ES-I3 (cell line): ENCODE results near the gene SETBP1.

Experiments
- H3K36me3 ChIP-seq: 2 replicates; pipeline ENCODE4 v1.6.1; 2013; ENCODE audit warnings: mild to moderate bottlenecking, low read length, control low read depth, moderate library complexity; ENCODE audit not compliant: insufficient read depth
- H3K4me1 ChIP-seq: 2 replicates; pipeline ENCODE4 v1.6.1; 2013; ENCODE audit warnings: mild to moderate bottlenecking, control low read depth, low read length; ENCODE audit not compliant: insufficient read depth
- H3K9ac ChIP-seq: 2 replicates; pipeline ENCODE4 v1.6.1; 2013; ENCODE audit warnings: low read depth, mild to moderate bottlenecking, low read length, moderate library complexity
- H3K9me3 ChIP-seq: 2 replicates; pipeline ENCODE4 v1.6.1; 2013; ENCODE audit warnings: mild to moderate bottlenecking, low read length, moderate library complexity; ENCODE audit not compliant: control insufficient read depth, insufficient read depth

The SETBP1 gene

DNA sequence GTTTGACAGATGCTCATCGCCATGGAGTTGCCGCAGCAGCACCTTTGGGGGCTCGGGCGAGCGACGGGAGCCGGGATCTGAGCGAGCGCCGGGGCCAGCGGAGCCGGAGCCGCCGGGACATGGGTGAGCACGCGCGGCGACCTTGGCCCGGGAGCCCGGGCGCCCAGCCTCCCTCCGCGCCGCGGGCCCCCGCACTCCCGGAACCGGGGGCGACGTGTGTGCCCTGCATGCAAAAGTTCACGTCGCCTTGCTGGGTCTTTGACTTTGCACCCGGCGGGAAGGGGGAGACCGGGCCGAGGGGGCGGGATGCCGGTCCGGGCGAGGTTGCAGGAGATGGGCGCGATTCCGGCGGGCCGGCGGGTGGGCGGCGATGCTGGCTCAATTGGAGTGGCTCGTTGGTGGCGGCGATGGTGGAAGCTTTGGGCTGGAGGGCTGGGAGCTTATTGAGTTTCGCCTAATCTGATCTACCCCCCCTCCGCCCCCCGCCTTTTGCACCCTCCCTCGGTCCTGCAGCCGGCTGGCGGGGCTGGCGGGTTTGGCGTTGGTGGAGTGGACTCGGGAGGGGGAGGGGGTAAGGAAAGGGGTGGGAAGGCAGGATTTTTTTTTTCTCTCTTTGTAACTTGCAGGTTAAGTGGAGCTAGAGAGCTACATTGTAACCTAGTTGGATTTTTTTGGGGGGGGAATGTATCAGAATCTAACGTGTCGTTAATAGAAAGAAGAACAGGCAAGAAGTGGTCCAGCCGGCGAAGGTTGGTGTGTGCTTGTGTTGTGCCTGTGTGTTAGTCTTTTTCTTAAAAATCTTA is at the start of gene SETBP1:
Gene SETBP1 (plus strand): TSS at position 616 of the 803 bp plus-strand sequence. CDS start 20,459 bp downstream, outside the sequence.
- Histone ChIP-seq H3K36me3 (no peaks in the 10 kb centered on the region), H3K9ac (peak within 1 kb of the TSS; percentile 64), H3K9me3 (no peaks in the 10 kb centered on the region), H3K4me1 (peaks cover 15% of the 10 kb centered on the region)

DNA sequence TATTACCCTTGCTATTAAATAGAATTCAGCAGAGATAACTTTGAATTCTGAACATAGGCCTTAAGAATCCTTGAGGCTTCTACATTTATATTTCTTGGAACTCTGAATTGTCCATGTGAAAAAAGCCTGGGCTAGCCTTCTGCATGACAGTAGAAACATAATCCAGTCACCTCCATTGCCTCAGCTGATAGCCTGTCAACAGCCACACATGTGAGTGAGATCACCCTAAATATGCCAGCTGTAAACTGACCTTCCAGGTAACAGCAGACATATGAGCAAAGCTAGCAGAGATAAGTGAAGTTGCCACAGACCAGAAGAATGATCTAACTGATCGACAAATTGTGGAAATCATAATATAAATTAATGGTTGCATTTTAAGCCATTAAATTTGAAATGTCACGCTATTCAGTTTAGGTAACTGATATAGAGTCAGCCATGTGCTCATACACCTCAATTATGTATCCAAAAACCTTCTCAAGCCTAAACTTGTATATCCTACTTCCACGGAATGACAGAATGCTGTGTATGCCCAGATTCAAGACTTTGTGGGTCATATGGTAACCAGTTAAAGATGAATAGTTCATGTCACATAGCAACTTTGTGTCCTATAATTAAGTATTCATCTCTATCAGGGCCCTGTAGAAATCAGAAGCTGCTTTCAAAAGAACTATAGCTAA is 48.1 kb upstream of the SETBP1 start:
- no peak overlapping the region for H3K9ac ChIP-seq
- no peaks in the 10 kb centered on the region for H3K36me3 ChIP-seq
- H3K4me1 ChIP-seq, result 0 out of 2 replicates have a peak, but pooled peaks cover 2% of the 10 kb centered on the region
- H3K9me3 ChIP-seq, result no peaks in the 10 kb centered on the region

DNA sequence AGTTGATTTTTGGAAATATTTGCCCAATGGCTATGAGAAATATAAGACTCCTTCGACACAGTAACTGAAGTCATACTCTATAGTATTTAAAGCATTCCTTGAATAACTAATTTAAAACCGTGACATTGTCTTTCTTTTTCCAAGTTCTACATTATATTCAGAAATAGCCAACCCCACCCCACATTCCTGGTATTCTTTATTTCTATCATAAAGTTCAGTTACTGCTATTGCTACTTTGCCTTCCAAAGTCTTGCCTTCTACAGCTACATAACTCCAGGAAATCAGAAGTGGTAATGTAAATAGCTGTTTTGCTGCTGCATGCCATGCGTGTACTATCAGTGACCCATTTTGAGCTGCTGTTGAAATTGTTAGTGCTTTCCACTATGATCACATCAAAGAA is 45.1 kb upstream of the SETBP1 start:
- no peaks in the 10 kb centered on the region for H3K9me3 ChIP-seq
- H3K9ac ChIP-seq, result no peak overlapping the region
- no peaks in the 10 kb centered on the region for H3K36me3 ChIP-seq
- no peaks in the 10 kb centered on the region for H3K4me1 ChIP-seq

DNA sequence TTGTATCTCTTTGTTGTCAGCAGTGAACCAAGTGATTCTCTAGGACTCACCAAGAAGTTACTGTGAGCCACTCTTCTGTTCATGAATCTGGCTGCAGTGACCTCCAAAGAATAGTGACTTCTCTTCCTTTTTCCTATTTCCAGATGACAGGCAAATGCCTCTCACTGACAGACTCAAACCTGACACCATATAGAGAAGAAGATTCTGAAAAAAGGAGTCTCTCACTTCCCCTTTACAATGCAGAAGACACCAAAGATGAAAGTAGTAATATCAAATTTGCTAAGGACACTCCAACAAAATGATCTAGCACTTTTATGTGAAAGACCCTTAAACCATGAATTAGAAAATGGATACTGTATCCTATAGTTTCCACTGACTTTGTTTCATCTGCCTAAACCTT is 44.4 kb upstream of the SETBP1 start:
- no peaks in the 10 kb centered on the region for H3K9me3 ChIP-seq
- no peaks in the 10 kb centered on the region for H3K36me3 ChIP-seq
- no peaks in the 10 kb centered on the region for H3K4me1 ChIP-seq
- H3K9ac ChIP-seq, result no peak overlapping the region

DNA sequence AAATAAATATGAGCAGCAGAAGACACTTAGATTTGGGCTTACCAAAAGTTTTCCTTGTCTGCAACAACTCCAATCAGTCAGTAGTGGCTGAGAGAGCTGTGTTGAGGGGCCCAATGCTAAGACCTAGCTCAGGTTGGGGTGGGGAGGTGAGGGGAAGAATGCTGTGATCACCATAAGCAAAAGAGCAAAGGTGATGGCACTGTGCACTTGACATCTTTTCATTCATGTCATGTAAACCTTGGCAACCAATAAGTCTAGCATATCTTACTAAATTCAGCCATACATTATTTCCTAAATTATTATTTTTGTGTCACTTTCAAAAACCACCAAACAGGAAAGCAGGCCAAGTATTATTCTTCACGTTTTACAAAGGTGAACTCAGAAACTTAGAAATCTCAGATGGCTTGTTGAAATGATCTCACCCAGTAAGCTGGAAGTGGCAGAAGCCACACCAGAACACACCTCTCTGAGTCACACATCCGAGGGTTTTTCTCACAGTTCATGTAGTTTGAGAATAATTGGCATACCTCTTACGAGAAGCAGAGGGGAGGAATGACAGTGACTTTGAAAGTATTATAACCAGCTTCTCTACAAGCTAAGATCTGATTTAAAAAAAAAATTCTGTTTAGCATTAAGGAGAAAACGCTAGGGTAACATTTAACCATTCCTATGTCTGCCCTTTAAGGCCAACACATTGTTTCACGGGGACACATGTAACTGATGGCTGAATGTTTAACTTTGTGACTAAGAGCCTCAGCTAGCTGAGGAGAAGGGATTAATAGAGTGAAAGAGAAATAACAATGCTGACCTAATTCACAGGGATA is 43.3 kb upstream of the SETBP1 start:
- no peaks in the 10 kb centered on the region for H3K9me3 ChIP-seq
- no peaks in the 10 kb centered on the region for H3K36me3 ChIP-seq
- H3K9ac ChIP-seq, result no peak overlapping the region
- no peaks in the 10 kb centered on the region for H3K4me1 ChIP-seq

DNA sequence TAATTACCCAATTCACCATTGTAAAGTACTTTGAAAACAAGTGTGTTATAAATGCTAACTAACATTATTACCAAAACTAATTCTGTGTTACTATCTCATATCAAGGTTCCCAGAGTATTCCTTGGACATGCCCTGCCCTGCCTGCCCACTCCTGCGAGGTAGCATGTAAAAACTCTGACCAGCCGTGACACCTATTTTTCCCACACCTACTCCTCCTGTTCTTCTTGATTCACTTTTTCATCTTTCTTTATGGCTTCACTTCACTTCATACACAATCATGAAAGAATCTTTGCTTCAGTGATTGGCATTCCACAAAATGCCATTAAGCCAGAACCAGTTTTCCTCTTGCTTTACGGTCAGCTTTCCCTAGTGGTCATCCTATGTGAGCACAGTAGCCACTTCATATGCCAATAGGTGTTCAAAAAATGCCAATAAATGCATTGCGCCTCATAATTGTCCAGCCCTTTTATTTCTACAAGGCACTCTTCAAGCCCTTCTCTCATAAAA is 42.6 kb upstream of the SETBP1 start:
- Histone ChIP-seq H3K9me3 (no peaks in the 10 kb centered on the region), H3K4me1 (no peaks in the 10 kb centered on the region), H3K36me3 (no peaks in the 10 kb centered on the region), H3K9ac (no peak overlapping the region)

DNA sequence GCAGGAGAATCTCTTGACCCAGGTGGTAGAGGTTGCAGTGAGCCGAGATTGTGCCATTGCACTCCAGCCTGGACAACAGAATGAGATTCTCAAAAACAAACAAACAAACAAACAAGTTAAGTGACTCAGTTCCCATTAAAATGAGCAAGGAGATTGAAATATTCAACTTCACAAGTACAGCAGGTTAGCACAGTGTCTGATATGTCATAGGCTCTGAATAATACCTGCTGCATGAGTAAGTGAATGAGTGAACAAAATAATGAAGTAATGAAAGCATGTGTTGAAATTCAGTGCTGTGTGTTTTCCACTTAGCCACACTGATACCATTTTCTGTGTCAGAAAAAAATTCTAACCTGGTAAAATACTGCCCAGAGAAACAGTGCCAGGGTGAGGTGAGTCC is 41.9 kb upstream of the SETBP1 start:
- no peak overlapping the region for H3K9ac ChIP-seq
- no peaks in the 10 kb centered on the region for H3K4me1 ChIP-seq
- H3K9me3 ChIP-seq, result no peaks in the 10 kb centered on the region
- no peaks in the 10 kb centered on the region for H3K36me3 ChIP-seq

DNA sequence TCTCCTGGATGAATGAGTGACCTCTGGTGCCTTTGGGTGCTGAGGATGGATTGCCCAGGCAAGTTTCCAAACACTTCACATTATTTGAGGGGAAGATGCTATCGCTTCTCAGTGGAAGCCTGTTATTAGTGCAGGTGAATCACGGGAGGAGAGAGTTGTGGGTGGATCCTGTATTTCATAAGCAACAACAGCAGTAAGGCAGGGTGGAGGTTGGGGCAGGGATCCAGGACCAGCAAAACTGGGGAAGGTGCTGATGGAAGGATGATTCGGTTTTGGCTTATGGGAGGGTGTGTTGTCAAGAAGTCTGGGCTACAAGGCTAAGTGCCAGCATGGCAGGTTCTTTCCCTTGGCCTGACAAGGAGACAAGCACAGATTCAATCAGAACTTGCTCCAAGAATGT is 37.7 kb upstream of the SETBP1 start:
- Histone ChIP-seq H3K9me3 (no peaks in the 10 kb centered on the region), H3K9ac (no peak overlapping the region), H3K36me3 (no peaks in the 10 kb centered on the region), H3K4me1 (no peaks in the 10 kb centered on the region)

DNA sequence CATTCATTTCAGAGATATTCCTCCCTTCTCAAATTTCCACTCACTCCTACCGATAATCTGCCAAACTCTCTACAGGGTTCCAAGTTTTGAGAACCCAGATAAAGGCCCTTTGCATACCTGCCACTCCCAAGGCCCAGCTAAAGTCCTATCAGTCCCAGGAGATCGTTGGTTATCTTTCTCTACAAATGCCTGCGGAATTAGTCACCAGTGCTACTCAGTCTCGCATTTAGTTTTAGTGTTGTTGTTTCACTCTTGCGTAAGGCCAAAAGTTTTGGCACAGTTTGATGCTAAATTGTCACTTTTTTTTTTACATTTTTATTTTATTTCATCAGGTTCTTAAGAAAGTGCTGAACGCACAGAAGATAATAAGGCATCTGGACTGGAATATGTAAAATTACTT is 29.2 kb upstream of the SETBP1 start:
- Histone ChIP-seq H3K4me1 (0 out of 2 replicates have a peak, but pooled peaks cover 5% of the 10 kb centered on the region), H3K9me3 (no peaks in the 10 kb centered on the region), H3K9ac (no peak overlapping the region), H3K36me3 (no peaks in the 10 kb centered on the region)

DNA sequence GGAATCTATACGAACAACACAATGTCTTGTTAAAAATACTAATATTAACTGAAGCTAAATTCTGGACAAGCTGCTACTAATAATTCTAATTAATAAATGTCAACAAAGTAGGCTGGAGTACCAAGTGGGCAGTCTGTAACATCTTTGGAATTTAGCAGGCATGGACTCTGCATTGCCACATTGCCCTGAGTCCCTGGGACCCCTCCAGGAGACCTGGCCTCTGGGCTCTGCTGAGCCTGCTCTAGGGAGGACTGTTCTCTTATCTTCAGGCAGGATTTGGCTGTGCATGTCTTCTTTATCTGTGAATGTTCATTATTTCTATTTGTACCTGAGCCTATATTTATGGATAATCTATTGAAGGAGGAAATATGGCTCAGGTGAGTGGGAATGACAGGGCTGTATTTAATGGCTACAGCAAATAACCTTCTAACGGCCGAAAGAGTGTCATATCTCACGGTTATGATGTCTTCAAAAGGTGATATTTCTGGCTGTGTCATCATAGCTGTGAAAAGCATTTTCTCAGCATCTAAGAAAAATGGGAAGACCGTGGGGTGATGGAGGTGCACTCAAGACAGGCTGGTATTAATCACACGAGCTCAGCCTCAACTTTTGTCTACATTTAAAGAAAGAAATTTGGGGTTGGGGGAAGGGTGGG is 28.6 kb upstream of the SETBP1 start:
- Histone ChIP-seq H3K9ac (no peak overlapping the region), H3K4me1 (0 out of 2 replicates have a peak, but pooled peaks cover 5% of the 10 kb centered on the region), H3K9me3 (no peaks in the 10 kb centered on the region), H3K36me3 (no peaks in the 10 kb centered on the region)

DNA sequence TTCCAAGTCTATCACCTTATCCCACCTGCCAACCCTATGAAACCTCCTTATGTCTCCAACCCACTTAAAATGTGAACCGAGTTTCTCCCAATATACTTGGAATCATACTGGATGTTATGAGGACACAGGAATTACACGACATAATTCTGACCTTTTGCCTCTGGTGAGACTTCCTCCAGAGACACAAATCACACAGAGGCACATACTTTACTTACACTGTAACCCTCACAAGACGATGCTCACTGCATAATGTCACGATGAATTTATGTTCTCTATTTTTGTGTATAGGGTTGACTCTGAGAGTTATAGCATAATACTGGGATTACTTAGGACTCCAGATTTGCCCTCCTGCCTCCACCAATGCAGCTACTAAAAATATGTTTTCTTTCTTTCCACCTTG is 28.0 kb upstream of the SETBP1 start:
- H3K36me3 ChIP-seq, result no peaks in the 10 kb centered on the region
- no peaks in the 10 kb centered on the region for H3K9me3 ChIP-seq
- 0 out of 2 replicates have a peak, but pooled peaks cover 5% of the 10 kb centered on the region for H3K4me1 ChIP-seq
- no peak overlapping the region for H3K9ac ChIP-seq

DNA sequence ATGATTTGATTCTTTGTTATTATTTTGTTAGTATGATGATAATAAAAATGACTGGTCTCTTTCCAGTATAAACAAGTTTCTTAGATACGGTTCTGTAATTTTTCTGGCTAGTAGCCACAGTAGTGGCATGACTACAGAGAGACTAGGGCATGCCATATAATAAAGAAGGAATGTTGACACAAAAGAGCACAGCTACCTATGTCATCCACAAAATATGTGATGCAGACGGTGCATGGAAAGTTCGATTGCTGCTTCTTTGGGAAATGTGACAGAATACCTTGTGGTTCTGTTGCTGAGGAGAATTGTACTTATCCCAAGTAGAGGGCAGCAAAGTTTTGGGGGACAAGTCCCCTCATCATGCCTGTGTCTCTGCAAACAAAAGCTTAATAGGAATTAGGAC is 26.1 kb upstream of the SETBP1 start:
- no peaks in the 10 kb centered on the region for H3K9me3 ChIP-seq
- H3K36me3 ChIP-seq, result no peaks in the 10 kb centered on the region
- no peak overlapping the region for H3K9ac ChIP-seq
- 0 out of 2 replicates have a peak, but pooled peaks cover 5% of the 10 kb centered on the region for H3K4me1 ChIP-seq

DNA sequence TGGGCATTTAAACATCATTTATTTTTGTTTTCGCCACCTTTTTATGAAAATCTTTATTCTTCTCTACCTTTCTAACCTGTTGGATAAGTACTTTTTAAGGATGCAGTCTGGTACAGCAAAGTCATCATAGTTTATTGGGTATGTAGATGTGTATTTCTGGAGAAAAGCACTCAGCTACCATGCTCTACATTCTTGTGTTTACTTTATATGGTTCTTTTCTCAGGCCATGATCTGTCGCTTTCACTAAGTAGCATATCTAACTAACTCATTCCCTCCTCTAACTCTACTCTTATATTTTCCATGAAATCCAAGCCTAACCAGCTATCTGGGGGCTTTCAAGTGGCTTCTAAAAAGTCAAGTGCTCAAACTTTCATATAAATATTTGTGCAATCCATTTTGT is 25.3 kb upstream of the SETBP1 start:
- Histone ChIP-seq H3K9me3 (no peaks in the 10 kb centered on the region), H3K36me3 (no peaks in the 10 kb centered on the region), H3K4me1 (0 out of 2 replicates have a peak, but pooled peaks cover 5% of the 10 kb centered on the region), H3K9ac (no peak overlapping the region)

DNA sequence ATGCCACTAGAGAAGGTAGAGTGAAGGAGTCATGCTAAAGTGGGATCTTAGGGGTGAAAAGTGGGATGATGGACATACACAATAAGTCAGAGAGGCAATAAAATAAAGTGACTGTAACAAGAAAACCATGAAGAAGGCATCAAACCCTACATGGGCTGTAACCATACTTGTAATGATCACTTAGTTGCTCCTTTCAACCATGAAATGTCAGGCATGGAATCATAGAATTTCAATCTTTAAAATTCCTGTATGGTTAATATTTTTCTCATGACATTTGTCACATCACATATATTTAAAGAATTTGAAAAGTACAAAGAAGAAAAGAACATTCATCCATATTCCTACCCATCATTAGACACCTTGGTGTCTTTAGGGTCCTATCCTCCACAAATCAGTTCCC is 20.9 kb upstream of the SETBP1 start:
- no peaks in the 10 kb centered on the region for H3K36me3 ChIP-seq
- no peaks in the 10 kb centered on the region for H3K9me3 ChIP-seq
- H3K9ac ChIP-seq, result no peak overlapping the region
- H3K4me1 ChIP-seq, result no peaks in the 10 kb centered on the region
